GM23248 (cell line): ENCODE measurements around the gene MET. TPM values are rescaled to one million over a fixed set of nuclear protein-coding genes. Genes with fewer than 3 reads are reported as not detected.

Experiments used
- DNase-seq: peaks from one replicate; pipeline ENCODE4 v3.0.0-alpha.2; 2015
- H2AFZ ChIP-seq: fragments of 200-600 bp; sonication (generic); 2 replicates; pipeline ENCODE4 v1.6.1; 2016; ENCODE audit warnings: antibody characterized with exemption
- H3F3A ChIP-seq: fragments of 200-600 bp; sonication (generic); 2 replicates; pipeline ENCODE4 v1.6.1; 2016; ENCODE audit warnings: mild to moderate bottlenecking, antibody characterized with exemption, mixed run types; ENCODE audit not compliant: insufficient read depth
- H3K27ac ChIP-seq: fragments of 200-600 bp; sonication (generic); 2 replicates; pipeline ENCODE4 v1.5.1; 2016; ENCODE audit warnings: mild to moderate bottlenecking
- H3K27me3 ChIP-seq: fragments of 200-600 bp; sonication (generic); replicated peaks from 2 replicates; pipeline ENCODE4 v1.6.1; 2016; ENCODE audit warnings: mild to moderate bottlenecking; ENCODE audit not compliant: insufficient read depth
- H3K36me3 ChIP-seq: fragments of 200-600 bp; sonication (generic); 2 replicates; pipeline ENCODE4 v1.6.1; 2016; ENCODE audit warnings: low read depth, mild to moderate bottlenecking
- H3K4me1 ChIP-seq: fragments of 200-600 bp; sonication (generic); 2 replicates; pipeline ENCODE4 v1.6.1; 2016; ENCODE audit warnings: mild to moderate bottlenecking; ENCODE audit not compliant: insufficient read depth
- H3K4me2 ChIP-seq: fragments of 200-600 bp; sonication (generic); one replicate; pipeline ENCODE4 v1.6.1; 2016; ENCODE audit warnings: mild to moderate bottlenecking; ENCODE audit not compliant: unreplicated experiment
- H3K4me3 ChIP-seq: fragments of 200-600 bp; sonication (generic); 2 replicates; pipeline ENCODE4 v1.5.1; 2016; ENCODE audit warnings: mild to moderate bottlenecking
- H3K79me2 ChIP-seq: fragments of 200-600 bp; sonication (generic); 2 replicates; pipeline ENCODE4 v1.6.1; 2016; ENCODE audit warnings: mild to moderate bottlenecking; ENCODE audit not compliant: insufficient read depth
- H3K9ac ChIP-seq: fragments of 200-600 bp; sonication (generic); 2 replicates; pipeline ENCODE4 v1.6.1; 2016; ENCODE audit warnings: mild to moderate bottlenecking
- H3K9me2 ChIP-seq: fragments of 200-600 bp; sonication (generic); 2 replicates; pipeline ENCODE4 v1.6.1; 2016; ENCODE audit warnings: mixed run types, mild to moderate bottlenecking, moderate library complexity; ENCODE audit not compliant: insufficient read depth
- H3K9me3 ChIP-seq: fragments of 200-600 bp; sonication (generic); one replicate; pipeline ENCODE4 v1.6.1; 2017; ENCODE audit warnings: low read depth
- H4K20me1 ChIP-seq: fragments of 200-600 bp; sonication (generic); 2 replicates; pipeline ENCODE4 v1.6.0; 2016; ENCODE audit not compliant: insufficient read depth
- EZH2 ChIP-seq: fragments of 200-600 bp; sonication (generic); IDR thresholded peaks from 2 replicates; pipeline ENCODE4 v1.6.1; 2018; ENCODE audit warnings: antibody characterized with exemption, mild to moderate bottlenecking; ENCODE audit not compliant: insufficient read depth, poor library complexity, severe bottlenecking
- EZH2phosphoT487 ChIP-seq: fragments of 200-600 bp; sonication (generic); IDR thresholded peaks from 2 replicates; pipeline ENCODE4 v1.6.1; 2018; ENCODE audit warnings: antibody characterized with exemption, moderate library complexity, mild to moderate bottlenecking, low read depth; ENCODE audit not compliant: insufficient read depth
- WGBS, 2 experiments: methylation state at CpG; one replicate each; pipeline ENCODE4 v1.1.6; 2015 to 2017; ENCODE audit warnings: low lambda C conversion rate in 2 of 2, low coverage in 1 of 2; ENCODE audit errors: missing lambda C conversion rate in 2 of 2; 5-methylcytosine and 5-hydroxymethylcytosine counted together
- in situ Hi-C: fragments of 300-500 bp; cut with MboI; formaldehyde crosslinking; loops from 2 replicates; pipeline ENCODE4 v1.15.0; 2020
- polyA plus RNA-seq: library from polyadenylated mRNA; unstranded; fragments of >200 nt; fragmentation: Nextera tagmentation; extraction: Ambion mirVana; gene quantifications from 2 replicates; pipeline ENCODE4 v1.2.1, GENCODE V29; 2016
- total RNA-seq: library from RNA; depleted of rRNA; stranded (reverse); fragments of >200 nt; shearing (Covaris generic); gene quantifications from 2 replicates; pipeline ENCODE4 v1.2.3, GENCODE V29; 2014

MET gene
- total and polyA plus RNA-seq, 2 experiments from 2014 or later = 25.3 to 62.3 TPM

DNA sequence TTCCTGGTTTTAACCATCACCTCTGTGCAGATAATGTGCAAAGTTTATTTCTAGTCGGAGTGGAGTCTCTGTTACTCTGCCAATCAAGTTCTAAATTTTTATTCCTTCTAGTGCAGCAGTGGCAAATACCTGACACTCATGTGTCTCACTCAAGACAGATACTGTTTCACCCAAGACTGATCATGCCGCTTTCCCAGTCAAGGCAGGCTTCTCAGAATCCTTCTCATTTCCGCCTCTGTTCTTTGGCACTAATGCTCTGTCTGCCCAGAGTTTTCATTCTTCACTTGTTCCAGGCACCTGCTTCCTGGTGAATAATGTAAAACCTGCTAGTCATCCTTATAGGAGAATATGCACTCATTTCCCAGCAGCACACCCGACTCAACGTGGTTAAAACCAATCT, 24.7 kb downstream of the MET start:
- Histone ChIP-seq H3K27me3 (no peaks in the 10 kb centered on the region), H3K4me3 (no peak overlapping the region), H3K9ac (no peak overlapping the region), H3K4me1 (peaks cover 24% of the 10 kb centered on the region), H3K9me3 (no peaks in the 10 kb centered on the region), H3K36me3 (peaks cover 26% of the 10 kb centered on the region; the same call in 1 of the 2 replicates), H3K27ac (no peak overlapping the region), H3F3A (peaks cover 26% of the 10 kb centered on the region), H3K9me2 (no peaks in the 10 kb centered on the region), H3K4me2 (no peak overlapping the region), H3K79me2 (peaks cover 67% of the 10 kb centered on the region), H2AFZ (no peak overlapping the region), H4K20me1 (no peaks in the 10 kb centered on the region)
- no peak for DNase-seq
- WGBS, 2 experiments = 66 to 70% methylated on average over 5 of the region's 5 CpGs
- no peak for TF ChIP-seq EZH2
- no peak for TF ChIP-seq EZH2phosphoT487
- in situ Hi-C loops = no loop called here

DNA sequence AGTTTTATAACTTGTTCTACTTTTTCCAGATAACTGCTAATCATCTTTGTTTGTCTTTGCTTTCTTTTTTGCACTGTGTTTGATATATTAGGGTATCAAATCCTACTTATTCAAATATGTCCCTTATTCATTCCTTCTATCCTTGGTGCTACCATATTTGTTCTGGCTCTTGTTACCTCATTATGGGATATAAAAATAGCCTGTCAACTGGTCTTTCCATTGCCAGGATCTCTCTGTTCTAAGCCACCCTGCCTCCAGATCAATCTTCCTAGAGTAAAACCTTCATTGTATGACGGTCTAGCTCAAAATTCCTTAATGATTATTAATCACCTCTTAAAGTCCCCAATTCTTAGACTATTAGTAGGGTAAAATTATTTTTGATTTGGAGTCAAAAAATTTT, 25.2 kb downstream of the MET start:
- Histone ChIP-seq H3K9ac (no peak overlapping the region), H3K36me3 (peaks cover 26% of the 10 kb centered on the region; the same call in 1 of the 2 replicates), H3K4me1 (peaks cover 24% of the 10 kb centered on the region), H3K79me2 (peaks cover 66% of the 10 kb centered on the region), H3K9me2 (no peaks in the 10 kb centered on the region), H3K4me2 (no peak overlapping the region), H4K20me1 (no peaks in the 10 kb centered on the region), H3K9me3 (no peaks in the 10 kb centered on the region), H3K27me3 (no peaks in the 10 kb centered on the region), H3K4me3 (no peak overlapping the region), H3K27ac (no peak overlapping the region), H3F3A (peaks cover 24% of the 10 kb centered on the region), H2AFZ (no peak overlapping the region)
- in situ Hi-C loops = no loop called here
- TF ChIP-seq EZH2 = no peak
- no peak for TF ChIP-seq EZH2phosphoT487
- 100% methylated on average over 1 of the region's 1 CpG for whole genome bisulfite sequencing, 2 experiments
- no peak for DNase-seq

DNA sequence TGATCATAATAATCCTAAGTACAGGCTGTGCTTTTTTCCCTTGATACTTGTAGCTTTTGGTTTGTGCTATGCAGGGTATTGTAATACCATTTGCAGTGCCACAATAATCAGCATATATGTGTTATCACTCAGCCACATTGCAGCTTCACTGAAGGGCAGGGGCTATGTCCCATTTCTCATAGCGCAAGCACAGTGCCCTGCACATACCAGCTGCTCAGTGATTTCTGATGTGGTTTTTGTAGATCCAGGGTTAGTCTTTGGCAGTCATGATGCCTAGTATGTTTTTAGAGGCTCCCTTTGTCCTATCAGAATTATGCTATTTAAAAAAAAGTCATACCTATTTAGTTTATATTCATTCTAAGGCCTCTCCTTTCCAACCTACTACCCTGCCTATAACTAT, 25.8 kb downstream of the MET start:
- Histone ChIP-seq H3K9me2 (no peaks in the 10 kb centered on the region), H3F3A (peaks cover 24% of the 10 kb centered on the region), H3K4me2 (no peak overlapping the region), H3K36me3 (peaks cover 26% of the 10 kb centered on the region; the same call in 1 of the 2 replicates), H3K9ac (no peak overlapping the region), H3K27ac (no peak overlapping the region), H2AFZ (no peak overlapping the region), H3K4me1 (peaks cover 21% of the 10 kb centered on the region), H4K20me1 (no peaks in the 10 kb centered on the region), H3K9me3 (no peaks in the 10 kb centered on the region), H3K4me3 (no peak overlapping the region), H3K79me2 (peaks cover 66% of the 10 kb centered on the region), H3K27me3 (no peaks in the 10 kb centered on the region)
- in situ Hi-C loops = no loop called here
- TF ChIP-seq EZH2 (no peak), EZH2phosphoT487 (no peak)
- 100% methylated on average over 1 of the region's 1 CpG for WGBS, 2 experiments
- DNase-seq = no peak

DNA sequence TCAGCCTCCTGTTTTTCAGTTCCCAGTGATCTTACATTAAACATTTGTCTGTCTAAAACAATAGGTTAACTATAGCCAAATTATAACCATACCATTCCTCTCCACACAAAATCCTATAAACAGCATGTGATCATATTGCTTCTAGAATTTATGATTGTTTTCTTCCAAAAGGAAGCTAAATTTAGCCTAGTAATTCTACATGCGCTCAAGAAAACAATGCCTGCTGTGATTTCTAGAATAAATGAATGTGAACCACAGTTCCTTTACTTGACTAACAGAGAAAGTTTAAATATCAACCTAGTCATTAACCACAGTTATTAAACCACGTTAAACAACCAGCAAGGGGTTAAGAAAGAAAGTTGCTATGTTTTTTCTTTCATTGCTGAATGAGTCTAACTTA, 26.4 kb downstream of the MET start:
- Histone ChIP-seq H3K27ac (no peak overlapping the region), H4K20me1 (no peaks in the 10 kb centered on the region), H3K79me2 (peaks cover 63% of the 10 kb centered on the region), H3K4me3 (no peak overlapping the region), H3F3A (peaks cover 20% of the 10 kb centered on the region), H3K9ac (no peak overlapping the region), H3K36me3 (peaks cover 26% of the 10 kb centered on the region; the same call in 1 of the 2 replicates), H3K27me3 (no peaks in the 10 kb centered on the region), H2AFZ (no peak overlapping the region), H3K4me1 (peaks cover 15% of the 10 kb centered on the region), H3K4me2 (no peak overlapping the region), H3K9me2 (no peaks in the 10 kb centered on the region), H3K9me3 (no peaks in the 10 kb centered on the region)
- TF ChIP-seq EZH2 = no peak
- no peak for TF ChIP-seq EZH2phosphoT487
- in situ Hi-C loops = no loop called here
- no peak for DNase-seq
- WGBS, 2 experiments = 78 to 86% methylated on average over 2 of the region's 2 CpGs
